Left renal pelvis (tissue), 4 donors: ENCODE results near the gene CFAP97D2. TPM values are rescaled to one million over a fixed set of nuclear protein-coding genes. Genes with fewer than 3 reads are reported as not detected.
"Not testable (repeated sequence)": the region's sequence is repeated elsewhere in the genome, so short reads cannot be mapped to it uniquely, and the experiment has no call there.

Experiments used
- DNase-seq, 4 donors: peaks; one replicate each; pipeline ENCODE4 v3.0.0-alpha.2; 2013; ENCODE audit warnings: low read depth in 4 of 4, low spot score in 3 of 4
- polyA plus RNA-seq, 4 donors: library from polyadenylated mRNA; unstranded; fragments of 120-200 nt; gene quantifications; one replicate each; pipeline ENCODE4 v1.2.1, GENCODE V29; 2013; ENCODE audit not compliant: insufficient read length in 4 of 4

The CFAP97D2 gene
- polyA plus RNA-seq, 4 donors = 6.7 TPM; not detected in 3

GRCh38 chr13:114142640-114143490, 36.2 kb upstream of the CFAP97D2 start:
- no peak for DNase-seq

GRCh38 chr13:114143806-114144605, 35.1 kb upstream of the CFAP97D2 start:
- no peak for DNase-seq

- no peak for DNase-seq
These were observed 34.3 kb upstream of the CFAP97D2 start for GRCh38 chr13:114144606-114145244.

GRCh38 chr13:114145256-114145655, 33.8 kb upstream of the CFAP97D2 start:
- DNase-seq = no peak

- no peak for DNase-seq
These were observed 33.3 kb upstream of the CFAP97D2 start for GRCh38 chr13:114145722-114146121.

GRCh38 chr13:114146173-114146572, 32.9 kb upstream of the CFAP97D2 start:
- no peak for DNase-seq

GRCh38 chr13:114146629-114147028, 32.4 kb upstream of the CFAP97D2 start:
- DNase-seq = no peak

- no peak for DNase-seq
These were observed 31.1 kb upstream of the CFAP97D2 start for GRCh38 chr13:114147803-114148520.

GRCh38 chr13:114148521-114148855, 30.6 kb upstream of the CFAP97D2 start:
- no peak for DNase-seq

GRCh38 chr13:114148886-114149285, 30.2 kb upstream of the CFAP97D2 start:
- DNase-seq = not testable (repeated sequence)

- DNase-seq = no peak
These were observed 29.0 kb upstream of the CFAP97D2 start for GRCh38 chr13:114149774-114150740.

GRCh38 chr13:114151031-114151430, 28.0 kb upstream of the CFAP97D2 start:
- no peak for DNase-seq

GRCh38 chr13:114151565-114152284, 27.3 kb upstream of the CFAP97D2 start:
- no peak for DNase-seq

GRCh38 chr13:114152285-114152645, 26.8 kb upstream of the CFAP97D2 start:
- no peak for DNase-seq

- DNase-seq = no peak
These were observed 26.2 kb upstream of the CFAP97D2 start for GRCh38 chr13:114152831-114153371.

GRCh38 chr13:114153485-114154080, 25.5 kb upstream of the CFAP97D2 start:
- DNase-seq = no peak

- no peak for DNase-seq
These were observed 24.6 kb upstream of the CFAP97D2 start for GRCh38 chr13:114154476-114154875.

GRCh38 chr13:114155320-114155719, 23.7 kb upstream of the CFAP97D2 start:
- no peak for DNase-seq
